ENCODE results near the gene CAPN11. TPM values are rescaled to one million over a fixed set of nuclear protein-coding genes. Genes with fewer than 3 reads are reported as not detected.
A peak's percentile ranks its signal among the peaks of the same experiment; 100 is the strongest.
"Not testable (repeated sequence)": the region's sequence is repeated elsewhere in the genome, so short reads cannot be mapped to it uniquely, and the experiment has no call there.

The CAPN11 gene
- total and polyA plus RNA-seq, 2 donors from 2014 or later: 0.39 to 2.3 TPM

DNA sequence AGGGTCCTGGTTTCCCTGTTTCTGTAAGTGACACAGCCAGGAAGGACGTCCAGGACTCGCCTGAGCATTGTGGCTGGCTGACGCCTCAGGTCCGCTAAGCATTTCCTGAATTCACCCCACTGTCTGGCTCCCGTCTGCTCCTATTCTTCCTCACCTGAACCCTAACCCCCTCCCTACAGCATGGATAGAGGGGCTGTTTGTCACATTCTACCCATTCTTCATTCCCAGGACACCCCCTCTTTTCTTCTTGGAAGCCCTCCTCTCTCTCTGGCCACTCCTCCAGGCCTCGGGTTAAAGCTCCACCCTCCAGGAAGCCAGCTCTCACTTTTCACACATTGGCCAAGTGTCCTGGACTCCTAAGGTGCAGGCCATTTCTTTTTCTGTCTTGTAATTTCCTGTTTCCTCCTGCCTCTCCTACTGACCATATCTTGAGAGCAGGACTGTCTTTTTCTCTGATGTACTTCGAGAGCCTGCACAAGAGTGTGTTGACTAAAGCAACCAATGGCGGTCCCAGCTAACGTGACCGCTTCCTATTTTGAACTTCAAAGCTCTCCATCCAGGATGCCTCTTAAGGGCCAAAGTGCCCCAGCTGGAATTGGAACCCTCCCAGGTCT lies 33.9 kb downstream of the CAPN11 start:
- H3K36me3 ChIP-seq (ENCODE audit: control insufficient read depth in 2 of 3, insufficient read depth in 3 of 3, low read length in 3 of 3): no peaks in the 10 kb centered on the region
- no peaks in the 10 kb centered on the region for H3K27me3 ChIP-seq (ENCODE audit: control insufficient read depth, insufficient read depth, low read length)
- FAIRE-seq (no peak), DNase-seq (peak in 2 of 5 donors; percentile 3 to 50)
- no peaks in the 10 kb centered on the region for H3K9me3 ChIP-seq (ENCODE audit: control insufficient read depth in 2 of 3, insufficient read depth in 1 of 3, low read length in 3 of 3)
- H3K4me3 ChIP-seq (ENCODE audit: low read length in 3 of 3): peak overlapping the region in 1 of 3 donors; percentile 18
- H3K27ac ChIP-seq (ENCODE audit: low read depth in 2 of 2, low read length in 2 of 2): no peak overlapping the region
- H3K4me1 ChIP-seq (ENCODE audit: control insufficient read depth in 2 of 3, insufficient read depth in 2 of 3, low read depth in 1 of 3, low read length in 3 of 3): no peaks in the 10 kb centered on the region
- TF ChIP-seq, protein P1, sequence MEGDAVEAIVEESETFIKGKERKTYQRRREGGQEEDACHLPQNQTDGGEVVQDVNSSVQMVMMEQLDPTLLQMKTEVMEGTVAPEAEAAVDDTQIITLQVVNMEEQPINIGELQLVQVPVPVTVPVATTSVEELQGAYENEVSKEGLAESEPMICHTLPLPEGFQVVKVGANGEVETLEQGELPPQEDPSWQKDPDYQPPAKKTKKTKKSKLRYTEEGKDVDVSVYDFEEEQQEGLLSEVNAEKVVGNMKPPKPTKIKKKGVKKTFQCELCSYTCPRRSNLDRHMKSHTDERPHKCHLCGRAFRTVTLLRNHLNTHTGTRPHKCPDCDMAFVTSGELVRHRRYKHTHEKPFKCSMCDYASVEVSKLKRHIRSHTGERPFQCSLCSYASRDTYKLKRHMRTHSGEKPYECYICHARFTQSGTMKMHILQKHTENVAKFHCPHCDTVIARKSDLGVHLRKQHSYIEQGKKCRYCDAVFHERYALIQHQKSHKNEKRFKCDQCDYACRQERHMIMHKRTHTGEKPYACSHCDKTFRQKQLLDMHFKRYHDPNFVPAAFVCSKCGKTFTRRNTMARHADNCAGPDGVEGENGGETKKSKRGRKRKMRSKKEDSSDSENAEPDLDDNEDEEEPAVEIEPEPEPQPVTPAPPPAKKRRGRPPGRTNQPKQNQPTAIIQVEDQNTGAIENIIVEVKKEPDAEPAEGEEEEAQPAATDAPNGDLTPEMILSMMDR (IDR thresholded peaks at IDR 0.05; ENCODE audit: borderline replicate concordance, extremely low read depth, insufficient read depth): no peak
- H3K9ac ChIP-seq (ENCODE audit: low read length in 3 of 3): no peak overlapping the region
- intact Hi-C loops (cut with DNase I): no loop called here

DNA sequence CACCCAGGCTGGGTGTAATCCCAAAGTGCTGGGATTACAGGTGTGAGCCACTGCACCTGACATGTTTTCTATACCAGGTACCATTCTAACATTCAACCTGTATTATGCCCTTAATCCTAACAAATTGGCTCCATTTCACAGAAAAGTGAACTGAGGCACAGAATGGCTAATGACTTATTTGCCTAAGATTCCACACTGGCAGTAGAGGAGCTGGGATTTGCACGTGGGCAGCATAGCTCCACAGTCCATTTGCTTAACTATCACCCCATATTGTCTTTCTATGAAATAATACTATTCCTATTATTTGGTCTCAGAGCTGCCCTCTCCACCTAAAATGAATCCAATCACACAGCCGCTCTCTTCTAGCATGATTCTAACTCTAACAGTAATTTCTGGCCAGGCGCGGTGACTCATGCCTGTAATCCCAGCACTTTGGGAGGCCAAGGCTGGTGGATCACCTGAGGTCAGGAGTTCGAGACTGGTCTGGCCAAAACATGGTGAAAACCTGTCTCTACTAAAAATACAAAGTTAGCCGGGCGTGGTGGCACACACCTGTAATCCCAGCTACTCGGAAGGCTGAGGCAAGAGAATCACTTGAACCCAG lies 34.8 kb downstream of the CAPN11 start:
- Histone ChIP-seq H3K27me3 (ENCODE audit: control insufficient read depth, insufficient read depth, low read length) (no peaks in the 10 kb centered on the region), H3K36me3 (ENCODE audit: control insufficient read depth in 2 of 3, insufficient read depth in 3 of 3, low read length in 3 of 3) (no peaks in the 10 kb centered on the region), H3K4me1 (ENCODE audit: control insufficient read depth in 2 of 3, insufficient read depth in 2 of 3, low read depth in 1 of 3, low read length in 3 of 3) (no peaks in the 10 kb centered on the region), H3K4me3 (ENCODE audit: low read length in 3 of 3) (no peak overlapping the region), H3K9ac (ENCODE audit: low read length in 3 of 3) (no peak overlapping the region), H3K27ac (ENCODE audit: low read depth in 2 of 2, low read length in 2 of 2) (no peak overlapping the region), H3K9me3 (ENCODE audit: control insufficient read depth in 2 of 3, insufficient read depth in 1 of 3, low read length in 3 of 3) (no peaks in the 10 kb centered on the region)
- intact Hi-C loops (cut with DNase I): no loop called here
- peak in 1 of 5 donors; percentile 31 for DNase-seq
- TF ChIP-seq, protein P1 (IDR thresholded peaks at IDR 0.05; ENCODE audit: borderline replicate concordance, extremely low read depth, insufficient read depth): no peak
- FAIRE-seq: no peak

DNA sequence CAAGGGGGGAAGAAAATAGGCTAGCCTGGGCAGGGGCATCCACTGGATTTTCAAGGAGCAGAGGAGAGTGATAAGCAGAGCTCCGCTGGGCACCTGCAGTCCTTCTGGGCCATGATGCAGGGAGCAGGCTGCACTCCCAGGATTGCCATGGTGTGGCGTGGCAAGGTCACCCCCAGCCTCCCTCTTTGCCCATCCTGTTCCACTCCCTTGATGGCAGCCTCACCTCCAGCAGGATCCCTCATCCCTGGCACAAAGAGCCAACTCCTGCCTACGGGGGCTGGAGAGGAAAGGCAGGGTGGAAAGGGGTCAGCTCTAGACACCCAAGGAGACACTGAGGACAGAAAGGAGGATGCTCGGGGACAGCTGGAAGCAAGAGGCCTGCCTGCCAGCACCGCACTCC lies 35.7 kb downstream of the CAPN11 start:
- H3K27ac ChIP-seq (ENCODE audit: low read depth in 2 of 2, low read length in 2 of 2): no peak overlapping the region
- DNase-seq (peak in 1 of 5 donors; percentile 23), FAIRE-seq (no peak)
- no peak overlapping the region for H3K4me3 ChIP-seq (ENCODE audit: low read length in 3 of 3)
- no peak overlapping the region for H3K9ac ChIP-seq (ENCODE audit: low read length in 3 of 3)
- TF ChIP-seq, protein P1 (IDR thresholded peaks at IDR 0.05; ENCODE audit: borderline replicate concordance, extremely low read depth, insufficient read depth): no peak
- H3K36me3 ChIP-seq (ENCODE audit: control insufficient read depth in 2 of 3, insufficient read depth in 3 of 3, low read length in 3 of 3): no peaks in the 10 kb centered on the region
- intact Hi-C loops (cut with DNase I): no loop called here
- H3K27me3 ChIP-seq (ENCODE audit: control insufficient read depth, insufficient read depth, low read length): no peaks in the 10 kb centered on the region
- no peaks in the 10 kb centered on the region for H3K4me1 ChIP-seq (ENCODE audit: control insufficient read depth in 2 of 3, insufficient read depth in 2 of 3, low read depth in 1 of 3, low read length in 3 of 3)
- H3K9me3 ChIP-seq (ENCODE audit: control insufficient read depth in 2 of 3, insufficient read depth in 1 of 3, low read length in 3 of 3): no peaks in the 10 kb centered on the region

DNA sequence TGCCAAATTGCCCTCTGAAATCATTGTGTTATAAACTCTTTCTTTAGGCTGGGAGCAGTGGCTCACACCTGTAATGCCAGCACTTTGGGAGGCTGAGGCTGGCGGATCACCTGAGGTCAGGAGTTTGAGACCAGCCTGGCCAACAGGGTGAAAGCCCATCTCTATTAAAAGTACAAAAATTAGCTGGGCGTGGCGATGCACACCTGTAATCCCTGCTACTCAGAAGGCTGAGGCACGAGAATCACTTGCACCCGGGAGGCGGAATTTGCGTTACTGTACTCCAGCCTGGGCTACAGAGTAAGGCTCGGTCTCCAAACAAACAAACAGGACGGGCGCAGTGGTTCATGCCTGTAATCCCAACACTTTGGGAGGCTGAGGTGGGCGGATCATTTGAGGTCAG lies 37.7 kb downstream of the CAPN11 start:
- H3K4me1 ChIP-seq (ENCODE audit: control insufficient read depth in 2 of 3, insufficient read depth in 2 of 3, low read depth in 1 of 3, low read length in 3 of 3); H3K9me3 ChIP-seq (ENCODE audit: control insufficient read depth in 2 of 3, insufficient read depth in 1 of 3, low read length in 3 of 3); FAIRE-seq; H3K9ac ChIP-seq (ENCODE audit: low read length in 3 of 3); H3K27ac ChIP-seq (ENCODE audit: low read depth in 2 of 2, low read length in 2 of 2); H3K4me3 ChIP-seq (ENCODE audit: low read length in 3 of 3); H3K27me3 ChIP-seq (ENCODE audit: control insufficient read depth, insufficient read depth, low read length); H3K36me3 ChIP-seq (ENCODE audit: control insufficient read depth in 2 of 3, insufficient read depth in 3 of 3, low read length in 3 of 3); intact Hi-C loops (cut with DNase I): not testable (repeated sequence)
- DNase-seq: peak in 1 of 5 donors; percentile 17
